Erythroblast (primary cell): ENCODE results near the gene GARNL3.
A peak's percentile ranks its signal among the peaks of the same experiment; 100 is the strongest.

Experiments
- DNase-seq, 2 experiments: peaks; one replicate each; lab custom pipeline; 2025; lab: John Stamatoyannopoulos, UW
- GATA1 ChIP-seq: IDR thresholded peaks from 2 replicates; pipeline ENCODE4 v1.6.1; 2011; ENCODE audit warnings: low read depth, mild to moderate bottlenecking, control low read depth, low read length, moderate library complexity
- POLR2A ChIP-seq: IDR thresholded peaks from 2 replicates; pipeline ENCODE4 v1.6.1; 2011; ENCODE audit warnings: mild to moderate bottlenecking, low read length

Gene GARNL3

DNA sequence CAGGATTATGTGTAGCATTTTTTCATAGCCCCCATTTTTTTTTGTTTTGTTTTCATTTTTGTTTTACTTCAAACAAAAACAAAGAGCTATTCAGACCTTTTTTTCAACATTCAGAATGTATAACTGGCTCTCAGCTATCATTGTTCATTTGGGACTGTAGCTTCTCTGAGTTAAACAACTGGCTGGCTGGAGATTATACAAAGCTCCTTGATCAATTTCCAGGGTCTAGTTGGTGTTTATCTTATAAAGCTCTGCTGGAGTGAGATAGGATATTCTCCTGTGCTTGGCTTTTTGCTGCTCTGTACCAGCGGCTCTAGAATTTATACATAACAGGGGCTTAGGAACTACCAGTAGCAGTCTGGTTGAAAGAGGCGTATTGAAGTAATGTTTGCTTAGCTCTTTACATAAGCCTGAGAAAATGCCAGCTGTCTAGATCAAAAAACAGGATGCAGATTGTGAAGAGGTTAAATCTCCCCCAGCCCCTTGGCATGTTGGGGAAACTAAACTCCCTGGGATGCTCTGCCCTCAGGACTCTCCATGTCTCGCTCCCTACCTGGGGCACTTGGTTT, 15.2 kb downstream of the GARNL3 start:
- no peak for TF ChIP-seq POLR2A
- no peak for TF ChIP-seq GATA1
- DNase-seq = no peak

DNA sequence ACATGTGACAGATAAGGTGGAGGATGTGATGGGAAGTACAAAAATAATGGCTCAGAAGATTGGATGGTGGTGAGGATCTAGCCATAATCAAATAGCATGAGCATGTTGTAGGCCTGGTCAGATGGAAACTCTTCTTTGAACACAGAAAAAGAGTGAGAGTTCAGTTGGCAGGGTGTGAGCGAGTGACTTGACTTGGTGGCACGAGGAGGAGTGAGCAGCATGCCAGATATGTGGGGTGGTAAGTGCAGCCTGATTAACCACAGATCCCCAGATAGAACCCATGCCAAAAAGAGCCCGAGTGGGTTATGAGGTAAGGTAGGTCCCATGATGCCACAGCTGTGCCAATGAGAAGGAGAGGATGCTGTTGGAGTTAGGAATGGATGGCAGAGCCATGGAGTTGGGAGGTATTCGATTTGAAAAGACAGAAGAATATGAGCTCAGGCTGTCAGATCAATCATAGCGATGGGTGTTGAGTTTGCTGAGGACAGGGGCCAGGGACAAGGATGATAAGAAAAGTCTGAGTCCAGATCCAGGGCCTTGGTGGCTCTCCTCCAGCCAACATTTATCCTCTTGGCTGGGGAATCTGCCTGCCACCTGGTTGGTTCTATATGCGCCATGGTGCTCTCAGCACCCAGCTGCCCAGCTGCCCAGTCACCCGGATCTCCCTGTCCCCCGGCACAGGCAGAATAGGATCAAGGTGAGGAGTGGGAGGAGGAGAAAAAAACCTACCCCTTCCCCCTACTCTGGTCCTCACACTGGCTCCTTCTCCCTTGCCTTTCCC, 16.5 kb downstream of the GARNL3 start:
- TF ChIP-seq POLR2A (no peak), GATA1 (no peak)
- DNase-seq = no peak

DNA sequence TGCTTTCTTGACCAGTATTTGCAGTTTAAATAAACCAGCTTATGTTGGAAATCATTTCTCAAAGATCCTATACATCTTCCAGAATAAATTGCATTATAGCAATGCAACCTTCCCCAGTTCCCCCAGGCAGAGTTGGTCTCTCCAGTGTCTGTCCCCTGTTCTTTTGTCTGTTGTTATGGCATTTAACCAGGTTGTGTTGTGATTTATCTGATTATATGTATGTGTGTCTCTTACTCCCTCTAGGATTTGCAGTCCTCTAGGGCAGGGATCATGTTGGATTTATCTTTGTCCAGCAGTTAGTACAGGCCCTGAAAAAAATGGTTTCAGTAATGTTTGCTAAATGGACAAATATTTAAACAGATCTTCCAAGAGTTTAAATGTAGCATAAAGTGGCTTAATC, 17.3 kb downstream of the GARNL3 start:
- TF ChIP-seq POLR2A = no peak
- no peak for TF ChIP-seq GATA1
- no peak for DNase-seq

DNA sequence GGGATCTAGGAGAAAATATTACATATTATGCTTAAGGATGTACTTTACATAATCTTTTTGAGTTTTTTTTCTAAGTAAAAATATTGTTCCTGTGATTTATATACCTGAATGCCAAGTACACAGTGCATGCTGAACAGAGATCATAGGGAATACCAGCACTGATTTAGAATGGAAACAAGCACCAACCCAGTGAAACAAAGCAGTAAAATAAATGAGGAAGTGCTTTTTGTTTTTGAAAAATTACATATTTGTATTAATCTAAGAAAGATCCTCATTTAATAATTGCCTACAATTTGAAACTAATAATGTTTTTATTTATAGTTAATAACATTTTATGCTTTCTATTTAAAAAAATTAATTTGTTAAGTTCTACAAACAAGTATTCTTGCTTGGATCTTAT, 18.0 kb downstream of the GARNL3 start:
- no peak for DNase-seq
- TF ChIP-seq POLR2A = no peak
- no peak for TF ChIP-seq GATA1

DNA sequence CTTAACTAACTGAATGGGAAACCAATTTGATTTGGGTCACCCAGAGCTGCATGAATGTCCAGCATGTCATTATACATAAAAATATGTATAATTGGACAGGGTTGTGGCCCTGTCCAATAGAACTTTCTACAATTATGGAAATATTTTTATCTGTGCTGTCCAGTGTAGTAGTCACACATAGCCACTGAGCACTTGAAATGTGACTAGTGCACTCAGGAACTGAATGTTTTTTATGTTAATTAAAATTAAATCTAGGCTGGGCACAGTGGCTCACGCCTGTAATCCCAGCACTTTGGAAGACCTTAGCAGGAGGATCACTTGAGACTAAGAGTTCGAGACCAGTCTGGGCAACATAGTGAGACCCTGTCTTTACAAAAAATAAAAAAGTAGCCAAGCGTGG, 18.6 kb downstream of the GARNL3 start:
- TF ChIP-seq GATA1 (no peak), POLR2A (no peak)
- no peak for DNase-seq

DNA sequence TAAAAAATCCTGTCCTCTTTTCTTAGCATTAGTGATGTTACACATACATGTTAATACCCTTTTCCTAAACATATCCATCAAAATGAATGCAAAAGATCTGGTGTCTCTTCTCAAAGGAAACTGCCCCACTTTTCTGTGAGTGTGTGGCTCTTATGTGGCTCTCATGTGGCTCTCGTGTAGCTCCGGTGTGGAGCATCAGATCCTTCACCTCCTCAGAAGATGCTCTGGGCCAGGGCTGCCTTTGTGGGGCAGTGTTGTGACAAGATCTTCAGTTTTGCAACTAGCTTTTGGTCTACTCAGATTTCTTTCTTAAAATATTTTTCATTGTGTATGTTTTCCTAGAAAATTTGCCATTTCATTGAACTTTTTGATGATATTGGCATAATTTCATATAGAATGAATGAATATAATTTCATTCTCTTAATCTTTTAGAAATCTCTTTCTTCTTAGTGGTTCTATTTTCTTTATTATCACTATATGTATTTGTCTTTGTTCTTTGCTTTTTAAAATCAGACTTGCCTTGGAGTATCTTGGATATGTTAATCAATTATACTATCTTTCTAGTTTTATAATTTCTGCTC, 19.4 kb downstream of the GARNL3 start:
- peak in 1 of 2 experiments; percentile 17 for DNase-seq
- TF ChIP-seq GATA1 (no peak), POLR2A (no peak)

DNA sequence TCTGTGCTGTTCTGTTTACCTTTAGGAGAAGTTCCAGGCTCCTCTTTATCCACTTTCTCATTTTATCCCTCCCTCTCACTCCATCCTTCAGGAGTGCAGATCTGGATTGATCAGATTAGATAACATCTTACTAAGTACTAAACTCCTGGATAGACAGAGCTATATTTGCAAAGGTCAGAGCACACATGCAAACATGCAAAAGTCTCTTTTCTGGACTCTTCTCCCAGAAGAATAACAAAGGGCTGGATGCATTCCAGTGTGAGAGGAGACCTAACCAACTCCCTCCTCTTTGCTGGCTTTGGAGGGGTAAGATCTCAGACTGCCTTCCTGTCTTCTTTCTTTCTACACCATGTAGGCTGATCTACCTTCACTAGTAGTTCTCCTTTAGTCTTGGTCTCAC, 21.4 kb downstream of the GARNL3 start:
- TF ChIP-seq POLR2A (no peak), GATA1 (no peak)
- no peak for DNase-seq

DNA sequence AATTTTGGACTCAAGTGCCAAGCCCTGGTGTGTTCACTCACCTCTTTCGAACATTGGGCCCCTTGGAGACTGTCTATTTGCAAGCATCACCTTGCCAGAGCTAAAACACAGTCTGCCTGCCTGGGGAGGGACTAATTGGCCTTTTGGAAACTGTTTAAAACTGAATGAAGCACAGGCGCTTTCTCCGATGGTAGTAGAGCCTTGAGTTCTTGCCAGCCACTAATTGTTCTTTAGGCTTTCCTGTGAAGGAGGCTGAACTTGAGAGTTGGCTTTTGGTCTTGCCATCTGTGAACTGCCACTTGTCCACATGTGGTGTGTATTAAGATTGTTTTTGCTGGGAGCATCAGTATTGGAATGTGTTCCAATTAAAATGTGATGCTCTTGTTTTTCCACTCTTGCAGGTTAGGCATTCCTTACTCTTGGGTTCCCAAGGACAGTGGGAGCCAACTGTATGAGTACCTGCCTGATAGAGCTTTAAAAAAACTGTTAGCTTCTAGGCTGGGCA, 26.0 kb downstream of the GARNL3 start:
- no peak for DNase-seq
- TF ChIP-seq POLR2A = no peak
- no peak for TF ChIP-seq GATA1

DNA sequence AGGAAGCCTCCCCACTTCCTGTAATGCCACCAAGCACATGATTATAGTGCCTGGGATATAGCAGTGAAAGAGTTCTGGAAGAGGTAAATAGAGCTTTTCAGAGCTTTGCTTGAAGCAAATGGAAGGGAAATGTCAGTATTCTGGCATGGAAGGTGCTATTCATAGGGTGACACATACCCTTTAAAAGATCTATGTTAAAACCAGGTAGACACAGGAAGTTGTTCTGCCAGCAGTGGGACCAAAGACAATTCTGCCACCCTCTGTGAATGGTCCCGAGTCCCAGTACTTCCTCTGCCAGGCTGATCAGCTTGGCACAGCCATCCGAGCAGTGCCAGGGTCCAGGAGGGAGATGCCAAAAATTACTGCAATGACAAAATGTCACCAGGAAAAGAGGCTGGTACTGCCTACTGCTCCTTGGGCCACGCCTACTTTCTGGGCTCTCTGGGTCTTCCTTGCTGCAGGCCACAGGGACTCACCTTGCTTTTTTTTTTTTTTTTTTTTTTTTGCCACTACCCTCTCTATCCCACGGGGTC, 26.7 kb downstream of the GARNL3 start:
- DNase-seq = no peak
- TF ChIP-seq POLR2A (no peak), GATA1 (no peak)

DNA sequence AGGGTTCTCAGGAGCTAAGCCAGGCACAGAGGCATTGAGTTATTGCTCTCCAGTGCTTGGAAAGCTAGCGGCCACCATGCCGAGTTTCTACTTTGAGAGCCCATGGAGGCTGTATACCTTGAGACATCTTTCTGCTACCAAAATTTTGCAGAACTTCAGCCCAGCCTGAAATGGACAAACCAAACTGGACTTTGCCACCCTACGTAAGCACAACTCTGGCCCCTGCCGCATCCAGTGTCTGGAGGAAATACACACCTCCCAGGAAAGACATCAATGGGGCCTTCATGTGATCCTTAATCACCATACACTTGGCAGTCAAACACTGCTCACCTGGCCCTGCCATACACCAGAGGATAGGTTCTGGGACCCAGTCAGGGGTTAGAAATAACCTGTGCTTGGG, 27.8 kb downstream of the GARNL3 start:
- no peak for DNase-seq
- TF ChIP-seq POLR2A (no peak), GATA1 (no peak)

DNA sequence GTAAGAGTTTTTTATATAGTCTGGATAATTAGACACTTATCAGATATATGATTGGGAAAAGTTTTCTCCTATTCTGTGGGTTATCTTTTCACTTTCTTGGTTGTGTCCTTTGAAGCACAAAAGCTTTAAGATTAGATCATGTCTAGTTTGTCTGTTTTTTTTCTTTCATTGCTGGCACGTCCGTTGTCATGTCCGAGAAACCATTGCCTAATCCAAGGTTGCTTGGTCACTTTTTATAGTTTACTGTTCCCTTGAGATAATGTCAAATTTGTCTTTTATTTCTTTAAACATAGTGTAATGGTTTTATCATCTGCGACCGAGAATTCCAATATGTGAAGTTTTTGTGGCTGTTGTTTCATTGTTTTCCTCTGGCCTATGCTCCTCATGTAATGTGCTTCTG, 28.8 kb downstream of the GARNL3 start:
- TF ChIP-seq GATA1 (no peak), POLR2A (no peak)

DNA sequence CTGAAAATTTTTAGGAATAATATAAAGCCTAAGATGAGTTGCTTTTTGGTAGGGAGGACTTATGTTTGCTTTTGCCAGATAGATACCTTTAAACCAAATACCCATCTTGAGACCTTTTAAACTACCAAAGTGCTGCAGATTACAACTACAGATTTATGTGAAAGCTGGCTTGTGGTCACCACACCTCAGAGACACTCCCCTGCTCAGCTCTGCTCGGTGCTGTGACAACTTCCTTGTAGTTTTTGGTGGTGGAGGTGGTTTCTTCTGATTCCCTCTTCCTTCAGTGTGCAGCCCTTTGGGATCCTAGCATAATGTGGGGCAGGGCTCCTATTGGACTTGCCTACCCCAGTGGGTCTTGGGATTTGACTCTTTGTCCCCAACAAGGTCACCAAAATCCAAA, 29.2 kb downstream of the GARNL3 start:
- no peak for TF ChIP-seq GATA1
- no peak for TF ChIP-seq POLR2A
- no peak for DNase-seq

More for the DNA sequence above, 28.8 kb downstream of the GARNL3 start:
- DNase-seq = no peak

DNA sequence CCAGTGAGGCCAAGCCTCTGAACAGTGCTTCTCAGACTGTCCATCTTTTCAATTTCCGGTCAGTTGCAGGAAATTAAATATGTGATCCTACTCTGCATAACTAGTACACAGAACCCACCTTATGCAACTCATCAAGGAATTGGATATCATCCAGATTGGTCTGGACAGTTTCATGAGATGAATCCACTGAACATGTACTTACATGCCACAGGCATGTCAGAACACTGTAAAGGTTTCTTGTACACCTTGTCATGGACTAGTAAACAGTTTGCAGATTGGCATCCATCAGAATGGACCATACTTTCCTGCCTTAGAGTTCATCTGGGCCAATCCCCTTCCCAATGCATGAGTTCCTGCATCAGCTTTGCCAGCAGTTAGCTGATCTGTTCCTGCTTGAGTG, 30.4 kb downstream of the GARNL3 start:
- TF ChIP-seq POLR2A = no peak
- no peak for TF ChIP-seq GATA1
- DNase-seq = no peak

DNA sequence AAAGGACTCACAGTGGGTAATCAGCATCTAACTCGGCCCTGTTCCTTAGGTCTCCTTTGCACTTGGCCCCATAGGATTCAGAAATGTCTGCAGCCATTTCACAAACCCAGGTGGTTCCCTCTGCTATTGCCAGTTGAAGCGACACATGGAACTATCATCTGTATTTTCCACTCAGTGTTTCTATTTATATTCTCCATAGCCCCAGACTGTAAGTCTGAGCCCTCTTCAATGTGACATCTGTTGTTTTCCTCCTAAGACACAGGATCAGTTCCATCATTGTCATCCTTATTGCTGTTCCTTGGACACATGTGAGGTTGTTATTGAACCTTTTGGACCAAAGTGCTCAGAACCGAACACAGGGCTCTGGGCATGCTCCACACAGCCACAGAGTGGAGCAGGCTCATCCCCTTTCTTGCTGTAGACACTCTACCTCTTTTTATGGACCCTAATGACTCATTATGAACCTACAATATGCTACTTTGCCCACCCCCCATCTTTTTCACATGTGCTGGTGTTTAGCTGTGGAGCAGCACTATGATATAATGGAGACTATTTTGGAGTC, 36.4 kb downstream of the GARNL3 start:
- DNase-seq = no peak
- TF ChIP-seq GATA1 = no peak
- no peak for TF ChIP-seq POLR2A
